GM23338 (cell line): Measurements from ENCODE around the gene GDF10. TPM values are rescaled to one million over a fixed set of nuclear protein-coding genes. Genes with fewer than 3 reads are reported as not detected.

Experiments
- ATAC-seq: fragments of 200-7000 bp; cut with Tn5 transposase; 3 replicates; pipeline ENCODE4 v1.9.1; 2020
- DNase-seq: peaks from one replicate; pipeline ENCODE4 v3.0.0-alpha.2; 2015; ENCODE audit warnings: low spot score
- H2AFZ ChIP-seq: fragments of 200-600 bp; sonication (generic); 2 replicates; pipeline ENCODE4 v1.8.0; 2016; ENCODE audit warnings: antibody characterized with exemption, mild to moderate bottlenecking, moderate library complexity
- H3F3A ChIP-seq: fragments of 200-600 bp; sonication (generic); replicated peaks from 2 replicates; pipeline ENCODE4 v1.8.0; 2017; ENCODE audit warnings: antibody characterized with exemption, mixed run types, low read depth
- H3K27ac ChIP-seq: fragments of 200-600 bp; sonication (generic); 2 replicates; pipeline ENCODE4 v1.6.1; 2016; ENCODE audit warnings: low read depth
- H3K27me3 ChIP-seq: fragments of 200-600 bp; sonication (generic); 2 replicates; pipeline ENCODE4 v1.8.0; 2016; ENCODE audit warnings: mild to moderate bottlenecking, mixed run types, moderate library complexity; ENCODE audit not compliant: insufficient read depth
- H3K36me3 ChIP-seq: fragments of 200-600 bp; sonication (generic); 2 replicates; pipeline ENCODE4 v1.8.0; 2016; ENCODE audit warnings: mild to moderate bottlenecking; ENCODE audit not compliant: insufficient read depth
- H3K4me1 ChIP-seq: fragments of 200-600 bp; sonication (generic); 2 replicates; pipeline ENCODE4 v1.8.0; 2016; ENCODE audit warnings: mild to moderate bottlenecking, moderate library complexity; ENCODE audit not compliant: insufficient read depth
- H3K4me2 ChIP-seq: fragments of 200-600 bp; sonication (generic); 2 replicates; pipeline ENCODE4 v1.7.1; 2017; ENCODE audit warnings: mixed run types
- H3K4me3 ChIP-seq: fragments of 200-600 bp; sonication (generic); 2 replicates; pipeline ENCODE4 v1.6.1; 2016; ENCODE audit warnings: mixed run types
- H3K79me2 ChIP-seq: fragments of 200-600 bp; sonication (generic); replicated peaks from 2 replicates; pipeline ENCODE4 v1.8.0; 2017; ENCODE audit warnings: mild to moderate bottlenecking; ENCODE audit not compliant: insufficient read depth
- H3K9me2 ChIP-seq: fragments of 200-600 bp; sonication (generic); 2 replicates; pipeline ENCODE4 v1.8.0; 2017; ENCODE audit not compliant: insufficient read depth
- H4K20me1 ChIP-seq: fragments of 200-600 bp; sonication (generic); replicated peaks from 2 replicates; pipeline ENCODE4 v1.8.0; 2017; ENCODE audit warnings: mild to moderate bottlenecking; ENCODE audit not compliant: insufficient read depth
- H3K27ac Mint-ChIP-seq: 2 replicates; pipeline ENCODE4 v1.8.0; 2020; ENCODE audit warnings: inconsistent platforms, mild to moderate bottlenecking, moderate library complexity, mixed read lengths
- H3K27me3 Mint-ChIP-seq: 3 replicates; pipeline ENCODE4 v1.8.0; 2022; ENCODE audit warnings: low read depth, mild to moderate bottlenecking, moderate library complexity, mixed read lengths, inconsistent platforms; ENCODE audit not compliant: insufficient read depth, poor library complexity
- H3K36me3 Mint-ChIP-seq: 3 replicates; pipeline ENCODE4 v1.8.0; 2021; ENCODE audit warnings: low read depth, mild to moderate bottlenecking, inconsistent platforms, moderate library complexity, mixed read lengths
- H3K4me1 Mint-ChIP-seq: 3 replicates; pipeline ENCODE4 v1.8.0; 2020; ENCODE audit warnings: mild to moderate bottlenecking, inconsistent platforms, mixed read lengths
- H3K4me3 Mint-ChIP-seq: 3 replicates; pipeline ENCODE4 v1.8.0; 2021; ENCODE audit warnings: moderate library complexity, mild to moderate bottlenecking, inconsistent platforms, mixed read lengths
- H3K9me3 Mint-ChIP-seq: 3 replicates; pipeline ENCODE4 v1.8.0; 2020; ENCODE audit warnings: moderate library complexity, mild to moderate bottlenecking, inconsistent platforms, mixed read lengths
- CREB1 ChIP-seq: fragments of 250-450 bp; sonication (Bioruptor Pico); IDR thresholded peaks from 2 replicates; pipeline ENCODE4 v1.5.0; 2020; ENCODE audit warnings: low read depth, mild to moderate bottlenecking, moderate library complexity
- CTCF ChIP-seq, 2 experiments: fragments of 200-600 bp in 1 of 2; sonication (generic) in 1 of 2; conservative IDR thresholded peaks; 2 replicates each; pipeline versions ENCODE4 v1.5.1 to v1.6.1; 2016 to 2017; ENCODE audit warnings: antibody characterized with exemption in 2 of 2, low read depth in 2 of 2, mild to moderate bottlenecking in 2 of 2, moderate library complexity in 1 of 2
- ETS1 ChIP-seq: IDR thresholded peaks from 2 replicates; pipeline ENCODE4 v1.6.1; 2016; ENCODE audit warnings: antibody characterized with exemption
- EZH2 ChIP-seq: fragments of 200-600 bp; sonication (generic); IDR thresholded peaks from one replicate; pipeline ENCODE4 v1.8.0; 2017; ENCODE audit warnings: antibody characterized with exemption, mild to moderate bottlenecking, low read depth; ENCODE audit not compliant: unreplicated experiment
- EZH2phosphoT487 ChIP-seq: fragments of 200-600 bp; sonication (generic); IDR thresholded peaks from one replicate; pipeline ENCODE4 v1.8.1; 2018; ENCODE audit warnings: antibody characterized with exemption; ENCODE audit not compliant: unreplicated experiment
- JUNB ChIP-seq: IDR thresholded peaks from one replicate; pipeline ENCODE4 v1.6.1; 2016; ENCODE audit warnings: antibody characterized with exemption; ENCODE audit not compliant: unreplicated experiment
- NANOG ChIP-seq: IDR thresholded peaks from 2 replicates; pipeline ENCODE4 v1.6.1; 2016; ENCODE audit warnings: antibody characterized with exemption, borderline replicate concordance
- POLR2AphosphoS5 ChIP-seq: IDR thresholded peaks from 2 replicates; pipeline ENCODE4 v1.6.1; 2016; ENCODE audit warnings: antibody characterized with exemption, low read depth
- REST ChIP-seq: IDR thresholded peaks from one replicate; pipeline ENCODE4 v1.6.1; 2018; ENCODE audit warnings: antibody characterized with exemption; ENCODE audit not compliant: unreplicated experiment
- STAT1 ChIP-seq: IDR thresholded peaks from one replicate; pipeline ENCODE4 v1.6.1; 2016; ENCODE audit warnings: antibody characterized with exemption; ENCODE audit not compliant: unreplicated experiment
- ZNF114 ChIP-seq: fragments of 250-450 bp; sonication (Bioruptor Pico); IDR thresholded peaks from 2 replicates; pipeline ENCODE4 v1.5.0; 2020; ENCODE audit warnings: mild to moderate bottlenecking, moderate library complexity
- ZNF331 ChIP-seq: fragments of 250-450 bp; sonication (Bioruptor Pico); IDR thresholded peaks from 2 replicates; pipeline ENCODE4 v1.5.0; 2020; ENCODE audit warnings: low read depth, mild to moderate bottlenecking, moderate library complexity
- ZNF462 ChIP-seq: fragments of 250-450 bp; sonication (Bioruptor Pico); IDR thresholded peaks from 2 replicates; pipeline ENCODE4 v1.5.0; 2020; ENCODE audit warnings: mild to moderate bottlenecking, moderate library complexity
- polyA plus RNA-seq: library from polyadenylated mRNA; unstranded; fragments of >200 nt; fragmentation: Nextera tagmentation; extraction: Ambion mirVana; gene quantifications from 2 replicates; pipeline ENCODE4 v1.2.1, GENCODE V29; 2016
- total RNA-seq: library from RNA; depleted of rRNA; stranded (reverse); fragments of >200 nt; shearing (Covaris generic); gene quantifications from 2 replicates; pipeline ENCODE4 v1.2.3, GENCODE V29; 2014

Gene GDF10
- total and polyA plus RNA-seq, 2 experiments from 2014 or later, result 0.21 TPM; not detected in 1

- Mint-ChIP-seq H3K27ac (no peak overlapping the region), H3K4me1 (no peaks in the 10 kb centered on the region; the same call in 1 of the 3 replicates), H3K4me3 (no peak overlapping the region), H3K36me3 (no peaks in the 10 kb centered on the region), H3K27me3 (peaks cover 1% of the 10 kb centered on the region), H3K9me3 (no peaks in the 10 kb centered on the region)
- no peak overlapping the region for H2AFZ ChIP-seq
- H3K4me3 ChIP-seq, result no peak overlapping the region
- no peaks in the 10 kb centered on the region for H3F3A ChIP-seq
- H3K36me3 ChIP-seq, result no peaks in the 10 kb centered on the region
- ATAC-seq (no peak), DNase-seq (no peak)
- H3K9me2 ChIP-seq, result no peaks in the 10 kb centered on the region
- H3K4me1 ChIP-seq, result no peaks in the 10 kb centered on the region
- H4K20me1 ChIP-seq, result no peaks in the 10 kb centered on the region
- no peaks in the 10 kb centered on the region for H3K27me3 ChIP-seq
- TF ChIP-seq POLR2AphosphoS5, result no peak
- no peak for TF ChIP-seq ZNF462 (CRISPR knock-in tag)
- TF ChIP-seq ZNF114 (CRISPR knock-in tag), result no peak
- no peak for TF ChIP-seq CREB1 (CRISPR knock-in tag)
- TF ChIP-seq CTCF (conservative IDR thresholded peaks at IDR 0.05; ENCODE audit: low read depth in 2 of 2), result no peak
- TF ChIP-seq EZH2, result no peak
- TF ChIP-seq STAT1, result no peak
- TF ChIP-seq NANOG, result no peak
- no peak for TF ChIP-seq REST
- TF ChIP-seq ETS1, result no peak
- TF ChIP-seq EZH2phosphoT487, result no peak
- TF ChIP-seq JUNB, result no peak
- no peak for TF ChIP-seq ZNF331 (CRISPR knock-in tag)
- H3K79me2 ChIP-seq, result no peaks in the 10 kb centered on the region
- no peak overlapping the region for H3K4me2 ChIP-seq
- H3K27ac ChIP-seq, result no peak overlapping the region
Observed at GRCh38 chr10:47329855-47330254, 29.9 kb downstream of the GDF10 start.
